ENCODE measurements around the gene WDFY1. TPM values are rescaled to one million over a fixed set of nuclear protein-coding genes. Genes with fewer than 3 reads are reported as not detected.

The WDFY1 gene
- total and polyA plus RNA-seq, 9 of the 15 experiments (the other 6 are each of a cell fraction or from before 2014, with no cell fraction given) = 5.4 to 27.6 (median 17.5) TPM

DNA sequence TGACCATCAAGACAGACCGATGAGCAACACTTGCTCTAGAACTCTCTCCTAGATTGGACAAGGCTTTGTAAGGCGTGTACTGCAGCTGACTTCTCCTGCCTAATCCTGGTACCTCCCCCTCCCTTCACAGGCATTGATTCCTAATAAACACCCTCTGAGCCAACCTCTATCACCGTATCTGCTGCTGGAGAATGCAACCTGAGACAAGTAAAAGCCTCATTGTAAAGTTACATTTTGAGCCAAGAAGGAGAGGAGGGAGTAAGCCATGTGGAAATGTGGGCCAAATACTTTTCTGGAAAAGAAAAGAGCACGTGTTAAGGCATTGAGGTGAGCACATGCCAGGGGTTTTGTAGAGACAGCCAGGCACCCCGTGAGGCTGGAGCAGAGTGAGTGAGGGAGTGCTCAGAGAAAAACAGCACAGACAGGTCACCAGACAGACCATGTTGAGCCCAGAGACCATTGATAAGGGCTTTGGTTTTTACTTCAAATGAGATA, 2.6 kb upstream of the WDFY1 start:
- peak overlapping the region; percentile 79 for H2AFZ ChIP-seq (ENCODE audit: low read depth, low read length)
- no peak overlapping the region for H3K27ac ChIP-seq (ENCODE audit: extremely low read depth, low read depth, low read length)
- no TSS peak for BruUV-seq (replicated peaks)
- no peaks in the 10 kb centered on the region; the same call in 2 of the 3 replicates for H3K36me3 ChIP-seq (ENCODE audit: control insufficient read depth, insufficient read depth, low read length)
- no peak overlapping the region for H3K4me3 ChIP-seq
- H3K27me3 ChIP-seq (ENCODE audit: control insufficient read depth in 2 of 2, insufficient read depth in 2 of 2, low read length in 2 of 2) = no peaks in the 10 kb centered on the region
- POLR2A ChIA-PET = no interaction called here
- in situ Hi-C loops (cut with MboI) (no loop called here), intact Hi-C loops (cut with micrococcal nuclease) (no loop called here)
- FAIRE-seq (no peak), ATAC-seq (no peak), DNase-seq (ENCODE audit: extremely low read depth in 1 of 4, low spot score in 3 of 4) (peak in 1 of 4 experiments; percentile 25)
- H3K9ac ChIP-seq (ENCODE audit: insufficient read depth in 1 of 2, low read depth in 2 of 2, low read length in 2 of 2) = no peak overlapping the region
- no peaks in the 10 kb centered on the region for H4K20me1 ChIP-seq (replicated peaks; ENCODE audit: control insufficient read depth, insufficient read depth, low read length)
- H3K9me3 ChIP-seq (replicated peaks; ENCODE audit: control insufficient read depth, insufficient read depth, low read depth, low read length) = no peaks in the 10 kb centered on the region
- H3K4me1 ChIP-seq (replicated peaks in 1 of 2; ENCODE audit: control insufficient read depth in 2 of 2, insufficient read depth in 2 of 2, low read length in 2 of 2) = peaks cover 15 to 25% of the 10 kb centered on the region in 2 experiments; a peak in 4 of 5 replicates
- CTCF ChIA-PET (ENCODE audit: low intra/inter-chr PET ratio) = no interaction called here
- H3K9me1 ChIP-seq (ENCODE audit: control insufficient read depth, insufficient read depth, low read length) = no peaks in the 10 kb centered on the region
- 15% methylated on average over 5 of the region's 5 CpGs for WGBS (ENCODE audit: insufficient coverage, low coverage, missing lambda C conversion rate)
- peaks cover 21% of the 10 kb centered on the region for H3K79me2 ChIP-seq (ENCODE audit: control insufficient read depth, insufficient read depth, low read length)
- 0 out of 2 replicates have a peak overlapping the region, but pooled peaks have one; percentile 5 for H3K4me2 ChIP-seq (ENCODE audit: insufficient read depth, low read length)
- TF ChIP-seq SRF (CRISPR knock-in tag; IDR thresholded peaks at IDR 0.05) (no peak), RBM15 (IDR thresholded peaks at IDR 0.05; ENCODE audit: insufficient read depth, low read length) (no peak), U2AF2 (optimal IDR thresholded peaks at IDR 0.05; ENCODE audit: low read depth, low read length) (no peak), ZNF609 (CRISPR knock-in tag; IDR thresholded peaks at IDR 0.05; ENCODE audit: borderline replicate concordance) (no peak), EZH2 (IDR thresholded peaks at IDR 0.05; ENCODE audit: borderline replicate concordance, low read depth, low read length) (no peak), ZBTB17 (CRISPR knock-in tag; IDR thresholded peaks at IDR 0.05) (0 out of 2 replicates have a peak, but pooled peaks have one; percentile 68), NKRF (IDR thresholded peaks at IDR 0.05; ENCODE audit: borderline replicate concordance) (no peak), FOXP1 (CRISPR knock-in tag; IDR thresholded peaks at IDR 0.05) (no peak), L3MBTL2 (IDR thresholded peaks at IDR 0.05) (peak; percentile 70), TEAD2 (tag; IDR thresholded peaks at IDR 0.05) (no peak)
- TF ChIP-seq, protein P1, sequence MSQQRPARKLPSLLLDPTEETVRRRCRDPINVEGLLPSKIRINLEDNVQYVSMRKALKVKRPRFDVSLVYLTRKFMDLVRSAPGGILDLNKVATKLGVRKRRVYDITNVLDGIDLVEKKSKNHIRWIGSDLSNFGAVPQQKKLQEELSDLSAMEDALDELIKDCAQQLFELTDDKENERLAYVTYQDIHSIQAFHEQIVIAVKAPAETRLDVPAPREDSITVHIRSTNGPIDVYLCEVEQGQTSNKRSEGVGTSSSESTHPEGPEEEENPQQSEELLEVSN (IDR thresholded peaks at IDR 0.05; ENCODE audit: borderline replicate concordance in 1 of 2, extremely low read depth in 1 of 2, insufficient read depth in 1 of 2, insufficient read length in 1 of 2, low read depth in 1 of 2, low read length in 1 of 2, poor library complexity in 1 of 2, severe bottlenecking in 1 of 2) = peak in 1 of 2 experiments; percentile 21

All from K562 (cell line).